GM21423 (cell line): Measurements from ENCODE around the gene SAPCD2.

ENCODE experiments used
- ATAC-seq: cut with Tn5 transposase; IDR thresholded peaks from one replicate; pipeline ENCODE4 v1.9.1; 2021; ENCODE audit warnings: mild to moderate bottlenecking, moderate library complexity; ENCODE audit not compliant: unreplicated experiment

SAPCD2 gene

GRCh38 chr9:137020771-137021567, 49.4 kb downstream of the SAPCD2 start:
- ATAC-seq: no peak

DNA sequence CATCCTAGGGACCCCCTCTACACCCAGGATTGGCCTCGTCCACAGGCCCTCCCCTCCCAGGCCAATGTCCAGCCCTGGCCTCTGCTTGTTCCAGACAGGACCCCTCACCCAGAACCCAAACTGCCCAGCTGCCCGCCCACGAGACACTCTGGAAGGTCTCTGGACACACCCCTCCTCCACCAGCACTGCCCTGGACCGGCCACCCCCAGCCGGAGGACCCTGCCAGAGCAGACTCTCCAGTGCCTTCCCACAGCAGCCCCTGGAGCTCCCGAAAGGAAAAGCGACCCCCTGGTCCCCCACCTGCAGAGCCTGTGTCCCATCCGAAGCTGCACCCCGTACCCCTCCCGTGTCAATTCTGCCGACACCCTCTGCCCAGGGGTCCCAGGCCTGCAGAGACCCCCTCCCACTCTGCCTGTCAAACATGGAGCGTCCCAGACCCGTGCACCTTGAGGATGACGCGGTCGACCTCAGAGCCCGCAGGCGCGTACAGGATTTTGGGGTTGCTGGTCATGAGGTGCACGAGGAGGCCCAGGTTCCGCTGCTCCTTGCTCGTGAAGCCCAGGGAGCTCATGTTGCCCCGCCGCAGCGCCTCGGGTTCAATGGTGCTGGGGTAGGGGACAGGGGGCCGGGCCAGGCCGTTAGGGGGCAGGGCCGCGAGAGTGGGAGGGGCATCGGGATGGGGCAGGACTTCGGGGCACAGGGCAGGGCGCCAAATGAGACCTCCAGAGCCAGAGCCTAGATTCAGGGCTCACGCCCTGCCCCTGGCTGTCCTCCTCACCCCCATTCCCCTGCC, 50.3 kb downstream of the SAPCD2 start:
- ATAC-seq: no peak

GRCh38 chr9:137018761-137019559, 51.4 kb downstream of the SAPCD2 start:
- ATAC-seq: no peak

GRCh38 chr9:137017791-137018497, 52.4 kb downstream of the SAPCD2 start:
- no peak for ATAC-seq

DNA sequence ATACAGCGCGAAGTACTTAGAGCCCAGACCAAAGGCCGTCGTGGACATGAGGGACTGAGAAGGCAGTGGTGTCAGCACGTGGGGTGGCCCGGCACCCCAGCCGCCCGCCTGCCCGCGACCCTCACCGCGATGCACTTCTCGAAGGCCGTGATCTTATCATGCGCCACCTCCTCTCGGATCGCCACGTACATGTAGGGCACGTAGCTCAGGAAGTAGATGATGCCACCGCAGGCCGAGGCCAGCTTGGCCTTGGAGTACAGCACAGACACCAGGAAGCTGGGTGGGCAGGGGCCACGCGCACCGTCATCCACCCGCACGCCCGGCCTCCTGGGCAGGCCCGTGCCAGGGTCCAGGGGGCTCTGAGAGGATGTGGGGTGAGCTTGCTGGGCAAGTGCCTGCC, 53.3 kb downstream of the SAPCD2 start:
- ATAC-seq: no peak

DNA sequence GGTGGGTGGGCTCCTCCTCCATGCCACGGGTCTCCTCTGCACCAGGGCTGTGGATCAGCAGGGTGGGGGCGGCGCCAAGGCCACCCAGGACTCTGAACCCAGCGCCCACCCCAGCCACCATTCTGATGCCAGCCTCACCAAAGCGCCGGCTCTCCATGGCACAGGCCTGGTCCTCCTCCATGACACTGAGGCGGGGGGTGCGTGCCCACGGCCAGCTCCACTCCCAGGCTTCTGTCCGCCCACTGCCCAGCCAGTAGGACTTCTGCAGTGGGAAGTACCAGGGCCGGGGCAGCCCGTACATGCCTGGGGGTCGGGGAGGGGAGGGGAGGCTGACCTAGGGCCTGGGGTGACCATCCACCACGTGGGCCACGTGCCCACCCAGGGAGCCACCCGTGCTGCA, 53.9 kb downstream of the SAPCD2 start:
- ATAC-seq: no peak

- no peak for ATAC-seq
Observed at GRCh38 chr9:137015976-137016375, 54.4 kb downstream of the SAPCD2 start.

DNA sequence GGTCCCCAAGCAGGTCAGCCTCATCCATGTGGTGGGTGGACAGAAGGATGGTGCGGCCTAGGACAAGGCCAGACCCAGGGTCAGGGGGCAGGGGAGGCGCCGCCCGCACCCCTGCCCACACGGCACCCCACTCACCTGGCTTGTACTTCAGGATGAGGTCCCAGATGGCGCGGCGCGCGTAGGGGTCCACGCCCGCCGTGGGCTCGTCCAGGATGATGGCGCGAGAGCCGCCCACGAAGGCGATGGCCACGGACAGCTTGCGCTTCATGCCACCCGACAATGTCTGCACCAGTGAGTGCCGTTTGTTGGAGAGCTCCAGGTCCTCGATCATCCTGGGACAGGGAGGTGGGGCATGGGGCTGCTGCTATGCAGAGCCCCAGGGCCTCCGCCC, 54.8 kb downstream of the SAPCD2 start:
- no peak for ATAC-seq

- ATAC-seq: no peak
Observed at GRCh38 chr9:137014776-137015539, 55.4 kb downstream of the SAPCD2 start.

DNA sequence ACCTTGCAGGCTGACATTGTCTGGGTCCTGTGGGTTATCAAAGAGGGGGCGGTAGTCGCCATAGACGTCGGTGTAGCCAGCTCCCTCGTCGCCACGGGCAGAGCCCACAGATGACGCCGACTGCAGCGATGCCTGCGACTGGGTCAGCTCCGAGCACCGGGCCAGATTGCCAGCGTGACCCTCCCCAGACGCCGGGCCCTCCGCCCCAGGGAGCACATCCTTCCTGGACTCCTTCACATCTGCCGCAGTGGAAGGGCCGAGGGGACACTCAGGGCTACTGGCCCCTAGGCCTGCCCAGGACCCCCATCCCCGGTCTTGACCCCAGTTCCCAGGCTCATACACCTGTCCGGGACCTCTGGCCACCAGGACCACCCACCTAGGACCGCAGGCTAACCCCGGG, 56.2 kb downstream of the SAPCD2 start:
- ATAC-seq: no peak

- ATAC-seq: no peak
Observed at GRCh38 chr9:137013571-137013940, 56.8 kb downstream of the SAPCD2 start.

DNA sequence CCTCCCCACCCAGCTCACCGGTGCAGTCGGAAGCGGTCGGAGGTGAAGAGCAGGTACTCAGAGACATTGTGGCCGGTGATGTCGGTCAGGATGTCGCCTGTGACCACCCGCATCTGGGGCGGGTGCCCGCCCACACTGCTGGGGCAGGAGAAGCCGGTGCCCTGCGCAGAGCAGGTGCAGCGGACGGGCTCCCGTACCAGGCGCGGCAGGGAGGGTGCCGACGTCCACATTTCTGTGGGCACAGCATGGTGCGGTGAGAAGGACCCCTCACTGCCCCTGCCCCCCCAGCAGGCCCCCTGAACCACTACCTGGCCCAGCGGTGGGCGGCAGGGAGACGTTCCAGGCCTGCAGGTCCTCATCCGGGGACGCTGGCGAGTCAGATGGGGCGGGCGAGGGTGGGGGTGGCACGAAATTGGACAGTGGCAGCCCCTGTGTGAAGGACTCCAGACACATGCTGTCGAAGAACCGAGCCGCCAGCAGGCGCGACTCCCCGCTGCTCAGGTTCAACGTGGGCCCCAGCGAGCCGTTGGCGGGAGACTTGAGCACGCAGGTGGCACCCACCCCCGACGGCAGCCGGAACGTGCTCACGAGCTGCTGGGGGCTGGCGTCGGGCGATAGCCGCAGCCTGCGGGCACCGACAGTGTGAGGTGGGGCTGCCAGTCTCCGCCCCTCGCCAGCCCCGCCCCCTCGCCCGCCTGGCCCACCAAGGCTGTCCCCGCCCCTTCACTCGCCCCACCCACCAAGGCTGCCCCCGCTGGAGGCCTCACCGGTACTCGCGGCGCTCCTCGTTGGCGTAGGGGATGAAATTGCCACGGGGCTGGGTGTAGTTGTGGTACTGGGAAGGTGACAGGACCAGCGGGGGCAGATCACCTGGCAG, 57.4 kb downstream of the SAPCD2 start:
- ATAC-seq: no peak
